Astrocyte of the hippocampus (primary cell): ENCODE data around the gene TMEM272.

Source experiments
- DNase-seq: peaks from one replicate; pipeline ENCODE4 v3.0.0; 2011; ENCODE audit warnings: low read depth, low spot score

TMEM272 gene

DNA sequence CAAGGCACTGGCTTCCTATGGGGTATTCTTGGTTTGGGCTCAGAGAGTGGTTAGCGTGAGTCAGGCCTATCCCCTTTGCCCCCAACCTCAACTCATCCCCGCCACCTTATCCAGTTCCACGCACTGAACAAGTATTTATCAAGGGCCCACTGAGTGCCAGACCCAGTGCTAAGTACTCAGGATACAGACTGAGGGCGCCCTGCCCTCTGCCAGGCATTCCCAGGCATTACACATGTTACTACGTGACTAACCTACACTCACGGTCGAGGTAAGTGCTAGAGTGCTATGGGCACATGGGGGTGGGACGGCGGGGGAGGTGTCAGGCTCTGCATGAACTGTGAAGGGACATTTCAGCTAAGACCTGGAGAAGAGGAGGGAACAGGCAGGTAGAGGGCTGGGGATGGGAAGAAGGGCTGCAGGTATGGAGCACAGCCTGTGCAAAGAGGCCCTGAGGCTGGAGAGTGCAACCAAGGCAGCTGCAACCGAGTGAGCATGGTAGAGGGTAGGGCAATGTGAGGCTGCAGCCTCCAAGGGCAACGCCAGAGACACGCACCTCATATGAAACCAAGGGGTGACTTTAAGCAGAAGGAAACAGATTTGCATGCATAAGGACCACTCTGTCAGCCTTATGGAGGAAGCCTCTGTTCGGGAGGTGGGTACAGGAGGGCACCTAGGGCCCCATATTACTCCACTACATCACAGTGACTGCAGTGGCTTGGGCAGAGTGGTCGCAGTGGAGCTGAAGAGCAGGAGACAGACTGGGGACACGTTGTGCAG lies 63.5 kb downstream of the TMEM272 start:
- peak; percentile 43 for DNase-seq

DNA sequence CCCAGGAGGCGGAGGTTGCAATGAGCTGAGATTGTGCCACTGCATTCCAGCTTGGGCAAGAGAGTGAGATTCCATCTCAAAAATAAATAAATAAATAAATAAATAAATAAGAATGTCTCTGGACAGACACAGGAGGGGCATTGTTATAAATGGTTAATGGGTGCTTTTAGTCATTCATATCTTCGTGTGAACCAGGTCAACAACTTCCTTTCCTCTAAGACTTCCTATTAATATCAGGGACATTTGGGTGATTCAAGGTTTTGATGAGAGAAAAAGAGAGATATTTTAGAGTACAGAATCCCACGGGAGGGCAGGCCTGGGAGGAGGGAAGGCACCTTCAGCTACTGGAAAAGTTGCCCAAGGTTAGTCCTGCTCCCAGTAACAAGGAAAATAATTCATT lies 64.9 kb downstream of the TMEM272 start:
- DNase-seq = no peak

DNA sequence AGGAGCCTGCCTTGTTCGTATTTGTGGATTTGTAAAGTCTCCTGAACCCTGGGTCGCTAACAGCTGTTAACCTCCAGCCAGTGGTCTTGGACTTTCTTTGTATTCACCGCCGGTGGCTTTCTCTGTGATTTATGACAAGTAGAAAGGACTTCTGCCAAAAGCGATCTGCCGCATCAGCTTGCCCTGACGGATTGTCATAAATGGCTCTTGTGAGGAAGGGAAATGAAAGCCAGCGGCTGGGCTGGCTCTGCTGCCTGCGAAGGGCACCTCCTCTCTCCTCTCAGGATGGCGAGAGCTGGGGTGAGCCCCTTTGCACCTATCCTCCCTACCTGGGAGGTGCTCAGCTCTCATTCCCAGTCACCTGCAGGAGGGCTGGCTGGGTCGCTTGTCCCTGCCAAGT lies 66.6 kb downstream of the TMEM272 start:
- no peak for DNase-seq

DNA sequence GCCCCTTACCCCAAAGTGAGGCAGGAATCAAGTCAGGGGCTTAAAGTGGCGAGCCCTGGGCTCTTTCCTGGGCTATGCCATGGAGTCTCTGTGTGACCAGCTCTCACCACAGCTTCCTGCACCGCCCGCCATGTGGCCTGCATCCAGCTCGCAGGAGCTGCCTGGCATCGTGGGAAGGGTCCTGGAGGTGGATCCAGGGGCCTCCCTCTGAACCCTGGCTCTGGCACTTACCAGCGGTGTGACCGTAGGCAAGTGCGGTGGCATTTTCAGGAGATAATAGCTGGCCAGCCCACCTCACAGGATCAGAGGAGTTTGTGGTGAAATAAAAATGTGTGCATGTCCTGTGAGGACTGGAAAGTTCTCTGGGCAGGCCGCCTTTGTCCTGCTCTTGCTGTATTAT lies 67.1 kb downstream of the TMEM272 start:
- DNase-seq = no peak

DNA sequence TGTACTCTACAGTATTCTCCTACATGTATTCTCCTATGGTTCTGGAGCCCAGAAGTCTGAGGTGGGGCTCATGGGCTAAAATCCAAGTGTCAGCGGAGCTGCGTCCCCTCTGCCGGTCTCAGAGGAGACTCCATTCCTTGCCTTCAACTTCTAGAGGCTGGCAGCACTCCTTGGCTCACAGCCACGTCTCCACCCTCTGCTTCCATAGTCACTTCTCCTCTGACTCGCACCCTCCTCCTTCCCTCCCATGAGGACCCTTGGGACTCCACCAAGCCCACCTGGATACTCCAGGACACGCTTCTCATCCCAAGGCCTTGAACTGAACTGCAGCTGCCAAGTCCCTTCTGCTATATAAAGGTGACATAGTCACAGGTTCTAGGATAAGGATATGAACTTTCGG lies 68.8 kb downstream of the TMEM272 start:
- DNase-seq = no peak

DNA sequence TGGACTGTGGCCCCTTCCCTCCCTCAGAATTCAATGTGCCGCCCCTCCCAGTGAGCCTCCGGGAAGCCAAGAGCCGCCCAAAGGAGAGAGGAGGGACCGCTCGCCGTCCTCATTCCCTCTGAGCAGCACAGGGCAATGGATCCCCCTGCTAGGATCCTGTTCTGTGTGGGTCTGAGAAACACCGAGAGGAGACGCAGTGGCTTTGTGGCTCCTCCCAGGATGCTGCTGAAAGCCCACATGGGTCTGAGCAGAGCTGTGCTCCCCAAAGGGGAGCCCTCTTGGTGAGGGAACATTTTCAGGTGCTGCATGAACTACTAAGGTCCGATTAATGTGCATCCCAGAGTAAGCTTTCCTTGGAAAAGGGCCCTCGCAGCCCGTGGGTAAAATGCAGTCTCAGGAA lies 71.5 kb downstream of the TMEM272 start:
- no peak for DNase-seq

DNA sequence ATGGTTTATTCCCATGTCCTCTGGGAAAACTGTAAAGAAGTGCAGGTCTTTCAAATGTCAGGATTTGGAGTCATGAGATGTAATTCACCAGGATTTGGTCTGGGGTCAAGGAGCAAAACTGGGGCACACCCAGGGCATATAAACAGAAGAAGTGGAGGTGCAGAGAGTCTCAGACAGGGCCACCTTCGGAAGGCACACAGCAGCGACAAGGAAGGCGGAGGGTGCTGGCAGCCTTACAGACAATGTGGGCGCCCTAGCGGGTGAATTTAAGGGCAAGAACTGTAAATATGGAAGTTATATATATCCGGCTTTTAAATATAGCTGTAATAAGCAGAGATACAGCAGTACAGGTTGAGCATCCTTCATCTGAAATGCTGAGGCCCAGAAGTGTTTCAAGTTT lies 72.2 kb downstream of the TMEM272 start:
- DNase-seq = no peak

DNA sequence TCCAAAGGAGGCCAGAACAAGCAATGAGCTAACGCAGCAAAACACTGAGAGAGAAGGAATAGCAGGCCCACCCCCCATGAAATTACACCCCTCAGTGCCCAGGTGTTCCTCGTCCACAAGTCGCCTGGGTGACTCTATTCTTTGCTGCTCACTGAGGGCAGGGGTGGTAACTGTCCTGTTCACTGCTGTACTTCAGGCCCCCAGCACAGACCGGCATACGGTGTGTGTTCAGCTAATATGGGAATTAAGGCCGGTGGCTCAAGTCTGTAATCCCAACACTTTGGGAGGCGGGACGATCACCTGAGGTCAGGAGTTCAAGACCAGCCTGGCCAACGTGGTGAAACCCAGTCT lies 72.9 kb downstream of the TMEM272 start:
- DNase-seq = no peak

DNA sequence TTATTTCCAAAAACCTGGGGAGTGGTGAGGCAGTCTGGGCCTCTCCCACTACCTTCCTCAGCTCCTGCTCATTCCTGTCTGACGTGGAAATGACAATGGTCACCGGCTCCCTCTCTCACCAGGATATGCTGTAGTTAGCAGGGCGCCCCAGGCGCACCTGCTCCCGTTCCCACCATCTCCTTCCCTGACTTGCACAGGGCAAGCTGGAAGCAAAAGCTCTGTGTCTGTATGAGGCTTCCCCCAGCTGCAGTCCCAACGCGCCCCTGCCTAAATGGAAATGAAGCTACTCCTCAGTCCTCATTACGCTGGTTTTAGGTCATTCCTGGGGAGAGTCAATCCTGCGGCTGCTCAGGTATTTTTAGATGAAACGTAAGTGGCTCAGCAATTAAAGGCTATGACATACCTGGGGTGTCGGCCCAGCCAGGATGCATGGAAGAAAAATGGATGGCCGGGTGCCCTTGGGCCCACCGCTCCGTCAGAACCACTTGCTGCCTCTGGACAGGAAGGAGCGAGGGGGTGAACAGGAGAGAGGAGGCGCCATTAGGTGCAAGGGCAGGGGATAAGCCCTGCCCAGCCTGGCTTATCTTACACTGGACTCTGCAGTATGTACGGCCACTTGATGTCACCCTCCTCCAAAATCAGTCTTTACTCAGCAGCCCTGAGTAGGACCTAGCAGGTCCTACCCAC lies 73.4 kb downstream of the TMEM272 start:
- no peak for DNase-seq

DNA sequence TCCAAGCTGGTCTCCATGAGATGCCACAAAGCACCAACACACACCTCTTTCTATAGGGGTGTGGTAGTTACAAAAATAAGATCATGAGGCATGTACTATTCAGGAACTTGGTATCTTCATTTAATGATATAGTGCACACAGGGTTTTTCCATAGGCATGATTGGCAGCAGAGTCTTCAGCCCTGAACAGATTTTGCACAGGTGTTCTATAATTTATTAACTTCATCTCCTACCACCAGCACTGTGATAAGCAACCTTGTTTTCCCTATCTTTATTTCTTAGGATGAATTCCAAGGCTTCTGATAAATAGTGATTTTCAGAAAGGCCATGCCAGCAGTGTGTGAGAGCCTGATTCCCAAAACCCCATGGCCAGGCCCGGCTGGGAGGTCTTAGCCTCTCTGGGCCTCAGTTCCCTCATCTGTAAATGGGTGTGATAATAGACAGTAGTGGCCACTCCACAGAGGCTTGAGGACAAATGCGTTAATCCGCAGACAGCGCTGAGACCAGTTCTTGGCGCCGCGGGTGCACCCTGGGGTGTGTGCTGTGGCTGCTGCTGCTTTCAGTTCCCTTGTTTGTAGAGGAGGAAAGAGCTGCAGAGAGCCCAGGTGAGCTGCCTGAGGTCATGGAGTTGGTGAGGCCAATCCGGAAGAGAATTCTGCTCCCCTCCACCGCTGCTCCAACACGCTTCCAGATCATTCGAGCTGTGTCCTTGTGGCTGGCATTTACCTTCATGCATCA lies 74.1 kb downstream of the TMEM272 start:
- DNase-seq = no peak

DNA sequence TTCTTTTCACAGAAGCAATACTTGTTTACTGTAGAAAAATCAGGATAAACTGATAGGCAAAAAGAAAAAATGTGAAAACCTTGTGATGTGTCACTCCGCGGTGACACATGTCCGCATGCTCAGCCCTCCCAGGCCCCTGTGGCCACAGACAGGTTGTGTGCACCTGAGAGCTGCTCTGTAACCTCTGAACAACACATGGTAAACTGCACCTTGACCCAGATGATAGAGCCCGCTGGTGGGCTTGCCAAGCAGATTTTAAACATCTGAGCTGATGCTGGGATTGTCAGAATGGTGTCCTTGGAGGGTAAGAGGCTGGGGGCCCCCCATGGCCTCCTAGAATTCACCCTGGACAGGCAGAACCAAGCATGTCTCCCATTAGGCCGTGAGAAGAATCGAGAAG lies 74.8 kb downstream of the TMEM272 start:
- no peak for DNase-seq

DNA sequence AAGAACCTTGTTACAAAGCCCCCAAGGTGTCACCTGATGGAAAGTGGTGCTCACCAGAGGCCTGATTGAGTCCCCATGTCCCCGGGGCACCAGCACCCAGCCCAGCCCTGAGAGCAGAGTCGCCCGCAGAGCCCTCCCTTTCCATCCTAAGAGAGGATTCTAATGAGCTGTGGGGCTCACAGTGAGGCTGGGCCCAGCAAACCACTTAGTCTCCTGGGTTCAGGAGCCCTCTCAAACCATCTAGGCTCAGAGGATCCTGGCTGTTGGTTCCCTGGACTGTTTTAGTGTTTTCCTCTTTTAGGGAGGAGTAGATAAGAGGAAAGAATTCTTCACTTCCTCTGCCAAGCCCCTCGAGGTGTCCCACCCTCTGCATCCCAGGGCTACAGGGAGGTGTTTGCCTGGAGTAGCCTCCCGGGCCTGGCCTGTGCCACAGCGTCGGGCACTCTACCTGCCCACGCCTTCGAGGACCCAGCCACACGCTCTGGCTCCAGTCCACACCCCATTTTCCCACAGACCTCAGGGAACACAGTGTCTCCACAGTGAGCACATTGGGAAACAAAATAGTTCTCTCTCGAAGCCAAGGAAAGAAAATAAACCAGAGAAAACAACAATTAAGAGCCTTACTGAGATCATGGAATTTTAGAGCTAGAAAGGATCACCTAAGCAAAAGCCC lies 75.4 kb downstream of the TMEM272 start:
- DNase-seq = peak; percentile 25

DNA sequence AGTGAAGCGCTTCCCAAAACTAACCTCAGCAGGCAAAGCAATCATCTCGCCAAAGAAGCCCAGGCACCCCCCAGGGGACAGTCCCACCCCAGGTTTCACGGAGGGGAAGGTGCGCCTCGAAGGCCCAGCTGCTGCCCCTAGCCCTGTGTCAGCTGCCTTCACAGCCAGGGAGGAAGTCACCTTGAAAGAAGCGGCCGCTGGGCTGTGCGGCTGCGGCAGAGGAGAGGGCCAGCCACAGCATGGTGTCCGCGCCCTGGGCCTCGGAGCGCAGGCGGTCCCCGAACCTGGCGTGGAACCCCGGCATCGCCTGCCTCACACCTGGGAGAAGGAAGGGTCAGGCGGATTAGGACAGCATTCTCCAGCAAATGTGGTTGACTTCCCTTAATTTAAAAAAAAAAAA lies 76.0 kb downstream of the TMEM272 start:
- no peak for DNase-seq

DNA sequence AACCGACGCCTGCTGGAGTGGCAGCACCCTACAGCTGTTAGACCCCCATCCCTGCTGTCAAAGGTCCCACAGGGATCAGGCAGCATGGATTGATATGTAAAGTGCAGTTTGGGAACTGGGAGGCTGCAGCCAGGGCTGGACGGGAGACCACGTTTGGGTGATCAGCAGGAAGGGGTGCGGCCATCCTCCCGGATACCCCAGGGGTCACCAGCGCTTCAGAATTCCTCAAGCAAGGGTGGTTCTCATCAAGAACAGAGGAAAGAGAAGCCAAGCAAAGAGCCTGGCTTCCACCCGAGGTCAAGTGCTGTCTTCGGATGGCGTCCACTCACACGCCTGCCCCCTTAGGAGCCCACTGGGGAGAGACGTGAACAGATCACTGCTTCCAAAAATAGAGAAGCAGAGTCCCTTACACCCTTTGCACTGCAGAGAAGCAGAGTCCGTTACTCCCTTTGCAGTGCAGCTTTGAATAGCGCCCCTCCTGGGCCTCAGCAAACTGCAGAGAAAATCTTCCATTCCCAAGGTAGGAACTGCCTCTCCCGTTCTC lies 76.5 kb downstream of the TMEM272 start:
- DNase-seq = no peak

DNA sequence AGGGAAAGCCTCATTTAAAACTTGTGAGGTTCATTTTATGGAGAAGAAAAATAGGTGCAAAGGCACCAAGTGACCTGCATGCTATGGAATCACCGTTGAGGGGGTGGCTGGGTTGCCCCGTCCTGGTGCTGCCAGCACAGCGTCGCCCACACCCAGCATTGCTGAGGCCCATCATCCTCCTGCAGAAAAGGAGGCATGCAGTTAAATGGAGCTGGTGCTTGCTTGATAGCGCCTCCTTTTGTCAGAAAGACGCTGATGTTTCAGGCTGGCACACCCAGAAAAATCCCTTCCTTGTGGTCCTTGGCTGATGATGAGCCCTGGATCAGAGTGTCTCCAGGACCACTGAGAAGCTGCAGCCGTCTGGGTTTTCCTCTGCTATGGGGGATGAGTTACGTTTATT lies 77.9 kb downstream of the TMEM272 start:
- no peak for DNase-seq

DNA sequence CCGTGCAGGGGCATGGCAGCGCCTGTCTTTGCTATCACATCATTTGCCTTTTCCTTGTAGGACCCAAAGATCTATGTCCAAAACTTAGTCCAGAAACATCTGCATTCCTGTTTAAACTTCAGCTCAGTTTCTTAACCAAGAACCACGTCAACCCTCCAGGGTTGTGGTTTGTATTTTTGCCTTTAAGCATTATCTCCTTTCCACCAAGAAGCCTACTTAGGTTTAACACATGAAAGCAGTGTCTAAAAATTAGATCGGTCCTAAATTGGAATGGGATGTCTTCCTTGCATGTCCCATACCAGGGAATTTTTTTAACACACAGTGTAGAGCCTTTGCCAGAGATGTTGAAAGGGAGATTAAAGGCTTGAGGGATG lies 79.8 kb downstream of the TMEM272 start:
- no peak for DNase-seq

DNA sequence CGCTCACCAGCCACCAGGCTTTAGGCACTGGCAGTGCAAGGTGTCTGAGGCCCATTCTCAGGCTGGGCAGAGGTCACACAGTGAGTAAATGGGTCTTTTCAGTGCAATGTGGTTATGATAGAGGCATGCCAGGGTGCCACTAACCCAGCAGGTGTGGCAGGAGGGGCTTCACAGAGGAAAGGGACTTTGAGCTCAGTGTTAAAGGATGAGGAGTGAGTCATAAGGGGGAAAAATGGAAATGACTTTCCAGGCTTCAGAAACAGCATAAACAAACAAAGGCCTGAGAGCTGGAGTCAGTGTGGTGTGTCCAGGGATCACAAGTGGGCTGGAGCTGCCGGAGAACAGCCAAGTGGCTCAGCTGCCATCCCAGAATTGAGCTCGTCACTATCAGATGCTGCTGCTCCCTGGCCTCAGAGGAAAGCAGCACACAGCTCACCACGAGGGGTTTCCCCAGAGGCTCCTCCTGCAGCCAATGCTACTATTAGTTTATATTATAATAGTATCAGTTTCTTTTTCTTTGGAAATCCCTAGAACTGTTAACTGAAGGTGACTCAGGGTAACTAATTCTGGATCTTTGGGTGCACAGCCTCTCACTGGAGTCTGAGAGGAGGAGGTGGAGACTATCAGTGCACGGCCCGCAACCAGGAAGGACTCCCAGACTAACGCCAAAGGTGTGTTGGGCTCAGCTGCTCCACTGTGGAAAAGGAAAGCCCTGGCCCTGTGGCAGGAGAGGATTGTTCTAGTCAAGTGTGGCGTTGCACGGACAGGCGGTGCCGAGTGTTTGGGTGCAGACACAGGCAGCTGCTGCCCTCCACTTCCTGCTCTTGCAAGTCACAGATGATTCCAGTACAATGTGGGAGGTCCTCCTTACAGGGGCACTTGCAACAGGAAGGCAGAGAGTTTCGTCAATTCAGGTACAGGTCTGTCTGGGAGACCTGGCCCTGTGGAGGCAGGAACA lies 80.5 kb downstream of the TMEM272 start:
- peak; percentile 88 for DNase-seq

DNA sequence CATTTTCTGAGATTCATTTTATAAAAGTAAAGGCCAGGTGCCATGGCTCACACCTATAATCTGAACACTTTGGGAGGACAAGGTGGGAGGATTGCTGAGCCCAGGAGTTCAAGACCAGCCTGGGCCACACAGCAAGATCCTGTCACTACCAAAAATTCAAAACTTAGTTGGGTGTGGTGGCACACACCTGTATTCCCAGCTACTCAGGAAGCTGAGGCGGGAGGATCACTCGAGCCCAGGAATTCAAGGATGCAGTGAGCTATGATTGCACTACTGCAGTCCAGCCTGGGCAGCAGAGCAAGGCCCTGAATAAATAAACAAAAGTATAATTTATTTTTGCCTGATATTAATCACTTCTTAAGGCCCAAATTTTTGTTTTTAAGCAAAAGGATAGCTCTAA lies 81.5 kb downstream of the TMEM272 start:
- DNase-seq = no peak
